ENCODE measurements around the gene ADGRE2.
A peak's percentile ranks its signal among the peaks of the same experiment; 100 is the strongest.
"Not testable (repeated sequence)": the region's sequence is repeated elsewhere in the genome, so short reads cannot be mapped to it uniquely, and the experiment has no call there.

ADGRE2 gene

GRCh38 chr19:14795078-14795721 is 16.8 kb upstream of the ADGRE2 start:
- no peaks in the 10 kb centered on the region for H3K27me3 ChIP-seq (ENCODE audit: insufficient read depth, low read length)
- H3K36me3 ChIP-seq (ENCODE audit: insufficient read depth, low read length): no peaks in the 10 kb centered on the region
- H3K4me1 ChIP-seq (ENCODE audit: insufficient read depth, low read length): no peaks in the 10 kb centered on the region
- no peak overlapping the region for H3K27ac ChIP-seq (ENCODE audit: low read depth, low read length)
- WGBS: 81% methylated on average over 5 of the region's 5 CpGs
- peaks cover 91% of the 10 kb centered on the region for H3K9me3 ChIP-seq (ENCODE audit: insufficient read depth, low read depth, low read length)
- no peak overlapping the region for H3K4me3 ChIP-seq (ENCODE audit: low read length)
- no peak overlapping the region for H3K9ac ChIP-seq (ENCODE audit: low read depth, low read length)

GRCh38 chr19:14792250-14792649 is 13.9 kb upstream of the ADGRE2 start:
- H3K4me3 ChIP-seq (ENCODE audit: low read length); H3K27me3 ChIP-seq (ENCODE audit: insufficient read depth, low read length); H3K36me3 ChIP-seq (ENCODE audit: insufficient read depth, low read length); H3K27ac ChIP-seq (ENCODE audit: low read depth, low read length); H3K4me1 ChIP-seq (ENCODE audit: insufficient read depth, low read length); H3K9ac ChIP-seq (ENCODE audit: low read depth, low read length): not testable (repeated sequence)
- H3K9me3 ChIP-seq (ENCODE audit: insufficient read depth, low read depth, low read length): peaks cover 77% of the 10 kb centered on the region
- 79% methylated on average over 5 of the region's 6 CpGs for WGBS

DNA sequence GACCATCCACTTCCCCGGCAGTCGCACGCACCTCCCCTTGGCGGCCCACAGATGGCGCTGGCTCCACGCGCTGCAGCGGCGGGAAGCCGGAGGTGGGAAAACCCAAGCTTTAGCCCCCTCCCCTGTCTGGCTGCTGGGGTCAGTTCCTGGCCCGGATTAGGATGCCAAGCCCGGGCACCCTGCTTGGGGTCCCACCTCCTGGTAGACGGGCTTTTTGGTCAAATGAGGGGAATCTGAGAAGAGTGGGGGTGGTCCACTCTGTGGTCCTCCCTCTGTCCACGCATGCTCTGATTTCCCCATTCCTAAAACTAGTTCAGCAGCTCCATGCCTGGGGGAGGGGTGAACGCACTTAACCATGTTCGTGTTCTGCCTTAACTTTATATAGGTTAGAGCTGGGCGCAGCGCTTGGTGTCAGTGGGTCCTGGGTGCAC is 8.1 kb upstream of the ADGRE2 start:
- H3K9ac ChIP-seq (ENCODE audit: low read depth, low read length): no peak overlapping the region
- H3K27me3 ChIP-seq (ENCODE audit: insufficient read depth, low read length): no peaks in the 10 kb centered on the region
- peaks cover 46% of the 10 kb centered on the region for H3K9me3 ChIP-seq (ENCODE audit: insufficient read depth, low read depth, low read length)
- peak overlapping the region; percentile 9; the same call in 1 of the 2 replicates for H3K4me3 ChIP-seq (ENCODE audit: low read length)
- H3K36me3 ChIP-seq (ENCODE audit: insufficient read depth, low read length): no peaks in the 10 kb centered on the region
- no peak overlapping the region for H3K27ac ChIP-seq (ENCODE audit: low read depth, low read length)
- WGBS: 87% methylated on average over 18 of the region's 18 CpGs
- H3K4me1 ChIP-seq (ENCODE audit: insufficient read depth, low read length): no peaks in the 10 kb centered on the region

GRCh38 chr19:14785102-14785793 is 6.9 kb upstream of the ADGRE2 start:
- H3K9ac ChIP-seq (ENCODE audit: low read depth, low read length); H3K27me3 ChIP-seq (ENCODE audit: insufficient read depth, low read length); H3K4me3 ChIP-seq (ENCODE audit: low read length); H3K4me1 ChIP-seq (ENCODE audit: insufficient read depth, low read length); H3K36me3 ChIP-seq (ENCODE audit: insufficient read depth, low read length); H3K27ac ChIP-seq (ENCODE audit: low read depth, low read length): not testable (repeated sequence)
- H3K9me3 ChIP-seq (ENCODE audit: insufficient read depth, low read depth, low read length): peaks cover 35% of the 10 kb centered on the region
- WGBS: 79% methylated on average over 8 of the region's 11 CpGs

DNA sequence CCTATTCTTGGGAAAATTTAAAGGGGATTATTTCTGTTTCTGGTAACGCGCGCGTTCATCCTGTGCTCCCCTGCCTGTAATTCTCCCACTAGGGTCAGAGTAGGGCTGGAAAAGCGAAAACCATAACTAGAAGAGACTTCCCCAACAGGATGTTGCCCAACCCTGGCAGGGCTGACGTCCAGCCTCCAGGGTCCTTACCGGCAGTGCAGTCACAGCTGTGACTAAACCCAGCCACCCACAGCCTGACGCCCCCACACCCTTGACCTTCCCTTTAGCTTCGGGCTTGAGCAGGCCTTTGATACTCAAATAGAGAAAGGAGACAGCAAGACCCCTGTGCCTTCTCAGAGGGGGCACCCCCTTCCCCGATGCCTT is 6.4 kb upstream of the ADGRE2 start:
- not testable (repeated sequence) for H3K27ac ChIP-seq (ENCODE audit: low read depth, low read length); H3K4me1 ChIP-seq (ENCODE audit: insufficient read depth, low read length); H3K36me3 ChIP-seq (ENCODE audit: insufficient read depth, low read length); H3K9ac ChIP-seq (ENCODE audit: low read depth, low read length); H3K27me3 ChIP-seq (ENCODE audit: insufficient read depth, low read length); H3K4me3 ChIP-seq (ENCODE audit: low read length)
- H3K9me3 ChIP-seq (ENCODE audit: insufficient read depth, low read depth, low read length): peaks cover 30% of the 10 kb centered on the region
- WGBS: 88% methylated on average over 7 of the region's 10 CpGs

- peaks cover 28% of the 10 kb centered on the region for H3K9me3 ChIP-seq (ENCODE audit: insufficient read depth, low read depth, low read length)
- not testable (repeated sequence) for H3K27me3 ChIP-seq (ENCODE audit: insufficient read depth, low read length); H3K4me3 ChIP-seq (ENCODE audit: low read length); H3K4me1 ChIP-seq (ENCODE audit: insufficient read depth, low read length); H3K36me3 ChIP-seq (ENCODE audit: insufficient read depth, low read length); H3K9ac ChIP-seq (ENCODE audit: low read depth, low read length); H3K27ac ChIP-seq (ENCODE audit: low read depth, low read length)
- WGBS: 71% methylated on average over 6 of the region's 8 CpGs
Observed at GRCh38 chr19:14783410-14783998, 5.1 kb upstream of the ADGRE2 start.

DNA sequence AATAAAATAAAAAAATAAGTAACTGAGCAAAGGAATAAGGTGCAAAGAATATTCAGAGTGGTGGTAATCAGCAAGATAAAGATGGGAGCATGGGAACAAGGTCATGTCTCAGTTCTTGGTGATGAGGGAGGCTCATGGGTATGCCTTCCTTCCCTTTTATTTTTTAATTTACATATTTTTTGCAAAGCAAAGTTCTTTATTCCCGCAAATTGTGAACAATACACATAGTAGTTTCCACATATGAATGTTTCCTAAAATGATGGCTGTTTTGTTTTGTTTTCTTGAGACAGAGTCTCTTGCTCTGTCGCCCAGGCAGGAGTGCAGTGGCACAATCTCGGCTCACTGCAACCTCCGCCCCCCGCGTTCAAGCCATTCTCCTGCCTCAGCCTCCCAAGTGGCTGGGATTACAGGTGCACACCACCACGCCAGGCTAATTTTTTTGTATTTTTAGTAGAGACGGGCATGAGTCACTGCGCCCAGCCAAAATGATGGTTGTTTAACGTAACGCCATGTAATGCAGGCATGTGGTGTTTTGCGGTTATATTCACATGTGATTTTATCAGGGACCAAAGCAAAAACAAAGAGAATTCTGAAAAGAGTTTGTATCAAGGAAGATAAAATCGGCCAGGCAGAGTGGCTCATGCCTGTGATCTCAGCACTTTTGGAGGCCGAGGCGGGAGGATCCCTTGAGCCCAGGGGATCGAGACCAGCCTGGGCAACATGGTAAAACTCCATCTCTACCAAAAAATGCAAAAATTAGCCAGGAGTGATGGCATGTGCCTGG is 4.5 kb upstream of the ADGRE2 start:
- Histone ChIP-seq H3K4me1 (ENCODE audit: insufficient read depth, low read length) (no peaks in the 10 kb centered on the region), H3K4me3 (ENCODE audit: low read length) (no peak overlapping the region), H3K27me3 (ENCODE audit: insufficient read depth, low read length) (no peaks in the 10 kb centered on the region), H3K9me3 (ENCODE audit: insufficient read depth, low read depth, low read length) (peaks cover 26% of the 10 kb centered on the region; the same call in 1 of the 2 replicates), H3K27ac (ENCODE audit: low read depth, low read length) (no peak overlapping the region), H3K9ac (ENCODE audit: low read depth, low read length) (no peak overlapping the region), H3K36me3 (ENCODE audit: insufficient read depth, low read length) (no peaks in the 10 kb centered on the region)
- WGBS: 89% methylated on average over 16 of the region's 16 CpGs

DNA sequence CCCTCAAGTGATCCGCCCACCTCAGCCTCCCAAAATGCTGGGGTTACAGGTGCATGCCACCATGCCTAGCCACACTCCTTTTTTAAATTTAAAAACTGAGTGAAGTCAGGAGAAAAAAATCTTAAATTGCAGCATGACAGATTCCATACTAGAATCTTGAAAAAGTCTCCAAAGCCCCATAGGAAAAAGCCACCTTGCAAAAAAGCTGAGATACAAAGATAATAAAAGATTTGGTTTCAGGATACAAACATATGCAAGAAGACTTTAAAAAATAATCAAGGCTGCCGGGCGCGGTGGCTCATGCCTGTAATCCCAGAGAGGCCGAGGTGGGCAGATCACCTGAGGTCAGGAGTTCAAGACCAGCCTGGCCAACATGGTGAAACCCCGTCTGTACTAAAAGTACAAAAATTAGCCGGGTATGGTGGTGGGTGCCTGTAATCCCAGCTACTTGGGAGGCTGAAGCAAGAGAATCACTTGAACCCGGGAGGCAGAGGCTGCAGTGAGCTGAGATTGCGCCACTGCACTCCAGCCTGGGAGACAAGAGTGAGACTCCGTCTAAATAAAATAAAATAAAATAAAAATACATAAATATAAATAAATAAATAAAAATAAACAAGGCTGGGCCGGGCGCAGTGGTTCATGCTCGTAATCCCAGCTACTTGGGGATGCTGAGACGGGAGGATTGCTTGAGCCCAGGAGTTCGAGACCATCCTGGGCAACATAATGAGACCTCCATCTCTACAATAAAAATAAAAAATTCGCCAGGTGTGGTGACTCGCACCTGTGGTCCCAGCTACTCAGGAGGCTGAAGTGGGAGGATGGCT is 3.6 kb upstream of the ADGRE2 start:
- not testable (repeated sequence) for H3K4me1 ChIP-seq (ENCODE audit: insufficient read depth, low read length); H3K36me3 ChIP-seq (ENCODE audit: insufficient read depth, low read length); H3K9ac ChIP-seq (ENCODE audit: low read depth, low read length); H3K27ac ChIP-seq (ENCODE audit: low read depth, low read length); H3K27me3 ChIP-seq (ENCODE audit: insufficient read depth, low read length); H3K4me3 ChIP-seq (ENCODE audit: low read length)
- WGBS: 88% methylated on average over 14 of the region's 17 CpGs
- peaks cover 22% of the 10 kb centered on the region; the same call in 1 of the 2 replicates for H3K9me3 ChIP-seq (ENCODE audit: insufficient read depth, low read depth, low read length)

GRCh38 chr19:14780622-14781225 is 2.4 kb upstream of the ADGRE2 start:
- H3K4me1 ChIP-seq (ENCODE audit: insufficient read depth, low read length): not testable (repeated sequence)

GRCh38 chr19:14779151-14779550 is 791 bp upstream of the ADGRE2 start:
- peaks cover 20% of the 10 kb centered on the region; the same call in 1 of the 2 replicates for H3K9me3 ChIP-seq (ENCODE audit: insufficient read depth, low read depth, low read length)
- H3K9ac ChIP-seq (ENCODE audit: low read depth, low read length): no peak overlapping the region
- H3K27ac ChIP-seq (ENCODE audit: low read depth, low read length): no peak overlapping the region
- no peaks in the 10 kb centered on the region for H3K36me3 ChIP-seq (ENCODE audit: insufficient read depth, low read length)
- no peak overlapping the region for H3K4me3 ChIP-seq (ENCODE audit: low read length)
- H3K27me3 ChIP-seq (ENCODE audit: insufficient read depth, low read length): peaks cover 5% of the 10 kb centered on the region
- 80% methylated on average over 4 of the region's 5 CpGs for WGBS
- H3K4me1 ChIP-seq (ENCODE audit: insufficient read depth, low read length): no peaks in the 10 kb centered on the region

More at GRCh38 chr19:14780622-14781225, 2.4 kb upstream of the ADGRE2 start:
- H3K4me3 ChIP-seq (ENCODE audit: low read length); H3K9ac ChIP-seq (ENCODE audit: low read depth, low read length); H3K36me3 ChIP-seq (ENCODE audit: insufficient read depth, low read length); H3K27ac ChIP-seq (ENCODE audit: low read depth, low read length); H3K27me3 ChIP-seq (ENCODE audit: insufficient read depth, low read length): not testable (repeated sequence)
- 88% methylated on average over 7 of the region's 14 CpGs for WGBS
- peaks cover 21% of the 10 kb centered on the region; the same call in 1 of the 2 replicates for H3K9me3 ChIP-seq (ENCODE audit: insufficient read depth, low read depth, low read length)

All from HUES64 (cell line).